HEK293 (cell line): Measurements from ENCODE around the gene TCF21.

ENCODE experiments used
- CTCF ChIA-PET: fragments of 350-600 bp; formaldehyde crosslinking; extraction: SDS; loops from one replicate; lab custom pipeline; 2021; ENCODE audit warnings: antibody characterized with exemption; lab: Yijun Ruan, JAX
- POLR2A ChIA-PET: fragments of 300-600 bp; formaldehyde crosslinking; extraction: SDS; loops from one replicate; lab custom pipeline; 2020; ENCODE audit warnings: antibody characterized with exemption, inconsistent platforms; lab: Yijun Ruan, JAX
- H3K27ac ChIP-seq: fragments of 200-500 bp; sonication (Bioruptor generic); 2 replicates; pipeline ENCODE4 v1.5.1; 2014; ENCODE audit warnings: low read depth, low read length, control low read depth, inconsistent platforms; ENCODE audit errors: extremely low read depth
- H3K36me3 ChIP-seq, 2 experiments: fragments of 200-500 bp in 1 of 2; sonication (Bioruptor generic) in 1 of 2; 1 replicate in 1 of 2; 2 replicates in 1 of 2; pipeline ENCODE4 v1.5.1; 2014 to 2017; ENCODE audit warnings: inconsistent platforms in 2 of 2, low read length in 2 of 2; ENCODE audit not compliant: control insufficient read depth in 2 of 2, insufficient read depth in 1 of 2
- H3K4me1 ChIP-seq: fragments of 200-500 bp; sonication (Bioruptor generic); 2 replicates; pipeline ENCODE4 v1.5.1; 2014; ENCODE audit warnings: mild to moderate bottlenecking, low read length, inconsistent platforms; ENCODE audit not compliant: control insufficient read depth, insufficient read depth
- H3K4me3 ChIP-seq: 2 replicates; pipeline ENCODE4 v1.5.1; 2011; ENCODE audit warnings: low read depth, mild to moderate bottlenecking, control low read depth, low read length, moderate library complexity
- H3K9me3 ChIP-seq: fragments of 200-500 bp; sonication (Bioruptor generic); 2 replicates; pipeline ENCODE4 v1.5.1; 2014; ENCODE audit warnings: low read depth, low read length, inconsistent platforms; ENCODE audit not compliant: control insufficient read depth, insufficient read depth
- ATF2 ChIP-seq: fragments of 450-650 bp; formaldehyde crosslinking; IDR thresholded peaks from 2 replicates; pipeline ENCODE4 v1.5.1; 2016; ENCODE audit warnings: missing biosample characterization, missing genetic modification characterization, low read depth
- GLI2 ChIP-seq: fragments of 450-650 bp; formaldehyde crosslinking; IDR thresholded peaks from 2 replicates; pipeline ENCODE4; 2017; ENCODE audit warnings: missing biosample characterization, missing genetic modification characterization, low read depth, borderline replicate concordance
- KLF8 ChIP-seq: fragments of 450-650 bp; formaldehyde crosslinking; IDR thresholded peaks from 2 replicates; pipeline ENCODE4 v1.5.1; 2016; ENCODE audit warnings: missing biosample characterization, missing genetic modification characterization
- OVOL3 ChIP-seq: fragments of 450-650 bp; formaldehyde crosslinking; IDR thresholded peaks from 2 replicates; pipeline ENCODE4 v1.5.1; 2016; ENCODE audit warnings: missing biosample characterization, missing genetic modification characterization
- PRDM1 ChIP-seq: fragments of 450-650 bp; formaldehyde crosslinking; IDR thresholded peaks from 2 replicates; pipeline ENCODE4; 2016; ENCODE audit warnings: missing biosample characterization, missing genetic modification characterization
- PRDM6 ChIP-seq: fragments of 450-650 bp; formaldehyde crosslinking; IDR thresholded peaks from 2 replicates; pipeline ENCODE4 v1.5.1; 2017; ENCODE audit warnings: missing biosample characterization, missing genetic modification characterization
- SCRT1 ChIP-seq: fragments of 450-650 bp; formaldehyde crosslinking; IDR thresholded peaks from 2 replicates; pipeline ENCODE4 v1.5.1; 2016; ENCODE audit warnings: missing biosample characterization, missing genetic modification characterization, borderline replicate concordance
- ZBTB44 ChIP-seq: fragments of 450-650 bp; IDR thresholded peaks from 2 replicates; pipeline ENCODE4 v1.5.1; 2018; ENCODE audit warnings: missing biosample characterization, mild to moderate bottlenecking, missing genetic modification characterization
- ZBTB7A ChIP-seq: fragments of 450-650 bp; formaldehyde crosslinking; IDR thresholded peaks from 2 replicates; pipeline ENCODE4 v1.5.1; 2016; ENCODE audit warnings: low read depth, missing biosample characterization, missing genetic modification characterization
- ZFHX2 ChIP-seq: fragments of 450-650 bp; formaldehyde crosslinking; conservative IDR thresholded peaks from 2 replicates; pipeline ENCODE4 v1.5.1; 2016; ENCODE audit warnings: missing biosample characterization, missing genetic modification characterization
- ZNF148 ChIP-seq: fragments of 450-650 bp; formaldehyde crosslinking; IDR thresholded peaks from 2 replicates; pipeline ENCODE4 v1.5.0; 2017; ENCODE audit warnings: missing biosample characterization, missing genetic modification characterization, borderline replicate concordance
- ZNF16 ChIP-seq: fragments of 450-650 bp; formaldehyde crosslinking; IDR thresholded peaks from 2 replicates; pipeline ENCODE4 v1.5.1; 2016; ENCODE audit warnings: low read depth, missing biosample characterization, missing genetic modification characterization
- ZNF23 ChIP-seq: fragments of 450-650 bp; formaldehyde crosslinking; IDR thresholded peaks from 2 replicates; pipeline ENCODE4 v1.5.1; 2016; ENCODE audit warnings: missing biosample characterization, missing genetic modification characterization, borderline replicate concordance
- ZNF623 ChIP-seq: fragments of 450-650 bp; formaldehyde crosslinking; IDR thresholded peaks from 2 replicates; pipeline ENCODE4 v1.5.1; 2016; ENCODE audit warnings: missing biosample characterization, missing genetic modification characterization
- ZNF843 ChIP-seq: fragments of 450-650 bp; formaldehyde crosslinking; IDR thresholded peaks from 2 replicates; pipeline ENCODE4 v1.5.1; 2016; ENCODE audit warnings: missing biosample characterization, missing genetic modification characterization
- ZXDB ChIP-seq: fragments of 450-650 bp; formaldehyde crosslinking; IDR thresholded peaks from 2 replicates; pipeline ENCODE4 v1.5.1; 2016; ENCODE audit warnings: missing biosample characterization, missing genetic modification characterization
- TF ChIP-seq, protein P1 (sequence below): IDR thresholded peaks from 2 replicates; pipeline ENCODE4 v1.6.1; 2011; ENCODE audit warnings: mild to moderate bottlenecking, low read depth, low read length, borderline replicate concordance

The TCF21 gene

GRCh38 chr6:133887880-133888230 lies 1.1 kb upstream of the TCF21 start:
- peak overlapping the region; percentile 63 for H3K27ac ChIP-seq
- H3K9me3 ChIP-seq: no peaks in the 10 kb centered on the region
- no peaks in the 10 kb centered on the region for H3K36me3 ChIP-seq
- ChIA-PET CTCF (interaction anchor here (0.6 to 3.3 kb wide), 6 partner anchors 11 to 1176 kb away, joined by 3 to 23 read pairs (median 5); no protein-coding TSS in a partner anchor), POLR2A (interaction anchor here (0.6 kb wide), 1 partner anchor 17 kb away, joined by 3 read pairs; no protein-coding TSS in a partner anchor)
- H3K4me3 ChIP-seq: no peak overlapping the region
- H3K4me1 ChIP-seq: peaks cover 27% of the 10 kb centered on the region
- TF ChIP-seq ZNF843 (tag by site-specific recombination): 0 out of 2 replicates have a peak, but pooled peaks have one; percentile 25
- TF ChIP-seq ZNF148: no peak
- TF ChIP-seq KLF8: peak; percentile 14; the same call in 1 of the 2 replicates
- TF ChIP-seq SCRT1 (tag by site-specific recombination): no peak
- TF ChIP-seq OVOL3: no peak
- TF ChIP-seq ZXDB (tag by site-specific recombination): 0 out of 2 replicates have a peak, but pooled peaks have one; percentile 19

- ChIA-PET POLR2A (no interaction called here), CTCF (interaction anchor here (1.0 kb wide), 1 partner anchor 33 kb away, joined by 4 read pairs; no protein-coding TSS in a partner anchor)
- Histone ChIP-seq H3K9me3 (no peaks in the 10 kb centered on the region), H3K27ac (no peak overlapping the region), H3K4me3 (no peak overlapping the region), H3K36me3 (no peaks in the 10 kb centered on the region), H3K4me1 (peaks cover 34% of the 10 kb centered on the region)
- no peak for TF ChIP-seq ZNF16 (tag by site-specific recombination)
- TF ChIP-seq ZNF23 (tag by site-specific recombination): no peak
- TF ChIP-seq ZFHX2 (tag by site-specific recombination): peak; percentile 11; the same call in 1 of the 2 replicates
These were observed 867 bp downstream of the TCF21 start for GRCh38 chr6:133889557-133890403.

GRCh38 chr6:133890711-133891148 lies 1.8 kb downstream of the TCF21 start:
- H3K4me1 ChIP-seq: peaks cover 35% of the 10 kb centered on the region
- CTCF ChIA-PET: interaction anchor here (0.6 to 1.2 kb wide), 4 partner anchors 9 to 53 kb away, joined by 3 to 4 read pairs (median 4); no protein-coding TSS in a partner anchor
- no peaks in the 10 kb centered on the region for H3K36me3 ChIP-seq
- no peaks in the 10 kb centered on the region for H3K9me3 ChIP-seq
- no peak overlapping the region; the same call in 1 of the 2 replicates for H3K4me3 ChIP-seq
- TF ChIP-seq PRDM1 (tag by site-specific recombination) (peak; percentile 95), ZBTB44 (tag by site-specific recombination) (no peak), ZNF623 (tag by site-specific recombination) (no peak), GLI2 (tag by site-specific recombination) (no peak), ZBTB7A (no peak), ATF2 (tag by site-specific recombination) (no peak), PRDM6 (0 out of 2 replicates have a peak, but pooled peaks have one; percentile 19)
- TF ChIP-seq, protein P1, sequence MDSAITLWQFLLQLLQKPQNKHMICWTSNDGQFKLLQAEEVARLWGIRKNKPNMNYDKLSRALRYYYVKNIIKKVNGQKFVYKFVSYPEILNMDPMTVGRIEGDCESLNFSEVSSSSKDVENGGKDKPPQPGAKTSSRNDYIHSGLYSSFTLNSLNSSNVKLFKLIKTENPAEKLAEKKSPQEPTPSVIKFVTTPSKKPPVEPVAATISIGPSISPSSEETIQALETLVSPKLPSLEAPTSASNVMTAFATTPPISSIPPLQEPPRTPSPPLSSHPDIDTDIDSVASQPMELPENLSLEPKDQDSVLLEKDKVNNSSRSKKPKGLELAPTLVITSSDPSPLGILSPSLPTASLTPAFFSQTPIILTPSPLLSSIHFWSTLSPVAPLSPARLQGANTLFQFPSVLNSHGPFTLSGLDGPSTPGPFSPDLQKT: no peak
- POLR2A ChIA-PET: no interaction called here
- H3K27ac ChIP-seq: peak overlapping the region; percentile 68; the same call in 1 of the 2 replicates
